Subcutaneous adipose tissue (tissue), 4 donors: ENCODE measurements around the gene KCNMA1. TPM values are rescaled to one million over a fixed set of nuclear protein-coding genes. Genes with fewer than 3 reads are reported as not detected.

Experiments
- total RNA-seq, 4 donors: library from RNA; depleted of rRNA; stranded (reverse); fragments of >200 nt; gene quantifications; one replicate each; pipeline ENCODE4 v1.1.0, GENCODE V29; 2016
- TF ChIP-seq, protein P1 (sequence below): fragments of 450-650 bp; IDR thresholded peaks from one replicate; pipeline ENCODE4 v1.5.1; 2016; ENCODE audit warnings: low read depth, mild to moderate bottlenecking, control low read depth, antibody characterized with exemption, moderate library complexity

The KCNMA1 gene
- total RNA-seq, 4 donors from 2014 or later: 10.3 to 91.5 (median 23.8) TPM

DNA sequence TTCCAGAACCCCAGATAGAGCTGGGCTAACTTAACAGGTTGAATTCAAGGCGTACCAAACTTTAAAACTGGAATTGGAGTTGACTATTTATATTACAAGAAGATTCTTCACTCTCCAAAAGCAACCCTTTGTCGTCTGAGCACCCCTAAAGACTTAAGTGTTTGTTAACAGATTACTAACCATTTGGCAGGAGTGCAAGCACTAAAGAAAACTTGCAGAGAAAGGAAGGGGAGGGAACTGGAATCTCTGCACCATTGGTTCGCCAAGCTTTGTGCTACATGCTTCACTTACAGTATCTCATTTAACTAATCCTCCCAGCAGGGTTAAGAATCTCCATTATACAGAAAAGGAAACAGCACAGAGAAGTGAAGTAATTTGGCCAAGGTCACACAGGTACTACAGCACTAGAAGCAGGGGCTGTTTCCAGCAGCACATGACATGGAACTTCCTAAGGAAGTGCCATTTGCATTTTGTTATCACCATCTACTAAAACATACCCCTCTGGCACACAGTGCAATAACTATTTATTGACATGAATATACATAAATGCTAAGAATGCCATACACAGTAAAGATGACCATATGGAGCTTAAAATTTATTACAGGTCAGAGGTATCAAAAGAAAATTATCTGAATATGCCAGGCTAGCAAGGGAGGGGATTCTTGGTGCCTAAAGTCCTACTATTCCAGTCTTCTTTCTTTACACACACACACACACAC, 201.2 kb downstream of the KCNMA1 start:
- TF ChIP-seq, protein P1, sequence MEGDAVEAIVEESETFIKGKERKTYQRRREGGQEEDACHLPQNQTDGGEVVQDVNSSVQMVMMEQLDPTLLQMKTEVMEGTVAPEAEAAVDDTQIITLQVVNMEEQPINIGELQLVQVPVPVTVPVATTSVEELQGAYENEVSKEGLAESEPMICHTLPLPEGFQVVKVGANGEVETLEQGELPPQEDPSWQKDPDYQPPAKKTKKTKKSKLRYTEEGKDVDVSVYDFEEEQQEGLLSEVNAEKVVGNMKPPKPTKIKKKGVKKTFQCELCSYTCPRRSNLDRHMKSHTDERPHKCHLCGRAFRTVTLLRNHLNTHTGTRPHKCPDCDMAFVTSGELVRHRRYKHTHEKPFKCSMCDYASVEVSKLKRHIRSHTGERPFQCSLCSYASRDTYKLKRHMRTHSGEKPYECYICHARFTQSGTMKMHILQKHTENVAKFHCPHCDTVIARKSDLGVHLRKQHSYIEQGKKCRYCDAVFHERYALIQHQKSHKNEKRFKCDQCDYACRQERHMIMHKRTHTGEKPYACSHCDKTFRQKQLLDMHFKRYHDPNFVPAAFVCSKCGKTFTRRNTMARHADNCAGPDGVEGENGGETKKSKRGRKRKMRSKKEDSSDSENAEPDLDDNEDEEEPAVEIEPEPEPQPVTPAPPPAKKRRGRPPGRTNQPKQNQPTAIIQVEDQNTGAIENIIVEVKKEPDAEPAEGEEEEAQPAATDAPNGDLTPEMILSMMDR: no peak

DNA sequence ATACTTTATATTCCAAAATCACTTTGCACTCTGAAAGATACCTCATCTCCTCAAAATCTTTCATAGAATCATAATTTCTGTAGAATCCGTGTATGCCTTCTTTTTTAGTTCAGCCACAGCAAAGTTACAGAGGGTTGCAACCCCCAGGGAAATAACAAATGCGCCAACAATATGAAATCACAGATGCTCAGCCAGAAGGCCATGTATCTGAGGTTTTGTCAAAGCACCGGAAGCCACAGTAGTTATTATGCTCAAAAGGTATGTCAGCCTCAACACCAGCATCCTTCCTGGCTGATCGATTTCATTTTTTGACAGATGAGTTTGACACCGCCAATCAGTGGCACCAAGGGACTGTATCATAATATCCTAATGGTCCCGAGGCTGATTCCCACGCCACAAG, 204.1 kb downstream of the KCNMA1 start:
- TF ChIP-seq, protein P1: no peak

GRCh38 chr10:77431980-77432797, 205.4 kb downstream of the KCNMA1 start:
- TF ChIP-seq, protein P1: no peak

DNA sequence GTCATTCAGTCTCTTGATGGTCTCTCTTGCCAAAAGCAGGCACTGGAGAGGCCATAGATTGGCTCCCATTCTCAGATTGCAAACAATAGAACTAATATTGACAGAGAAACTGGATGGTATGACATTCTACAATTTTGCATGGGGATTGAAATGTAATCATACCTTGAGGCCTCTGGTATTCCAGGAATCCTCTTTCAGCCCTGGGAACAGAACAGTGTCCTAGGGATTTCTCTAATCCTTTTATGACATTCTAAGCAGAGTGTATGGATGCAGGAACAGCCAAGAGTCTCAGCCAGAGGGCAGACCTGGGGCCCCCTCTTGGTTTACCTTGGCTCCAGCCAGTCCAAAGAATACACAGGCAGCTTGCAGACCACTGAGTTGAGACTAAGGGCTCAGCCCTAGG, 206.4 kb downstream of the KCNMA1 start:
- TF ChIP-seq, protein P1: no peak

DNA sequence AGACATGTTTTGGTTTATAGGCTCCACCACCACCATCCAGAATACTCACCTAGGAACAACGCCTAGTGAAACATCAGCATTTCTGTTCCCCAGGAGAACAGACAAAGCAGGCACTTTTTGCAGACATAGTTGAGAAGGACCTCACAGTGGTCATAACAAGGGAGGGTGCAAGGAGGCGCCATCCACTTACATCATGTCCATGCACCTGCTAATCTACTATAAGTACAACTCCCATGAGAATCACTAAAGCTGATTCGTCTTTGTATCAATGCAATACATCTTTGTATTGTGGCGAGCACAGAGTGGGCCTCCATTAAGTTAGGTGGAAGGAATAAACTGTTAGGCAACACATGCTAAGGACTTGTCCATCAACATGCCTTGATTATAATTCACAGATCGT, 207.1 kb downstream of the KCNMA1 start:
- TF ChIP-seq, protein P1: no peak

GRCh38 chr10:77428691-77429395, 208.8 kb downstream of the KCNMA1 start:
- TF ChIP-seq, protein P1: no peak

GRCh38 chr10:77424257-77424656, 213.4 kb downstream of the KCNMA1 start:
- TF ChIP-seq, protein P1: no peak
